GM19328 (cell line): ENCODE results near the gene IL15RA.
"Not testable (repeated sequence)": the region's sequence is repeated elsewhere in the genome, so short reads cannot be mapped to it uniquely, and the experiment has no call there.

Source experiments
- ATAC-seq: cut with Tn5 transposase; IDR thresholded peaks from one replicate; pipeline ENCODE4 v1.9.1; 2021; ENCODE audit warnings: mild to moderate bottlenecking, moderate library complexity; ENCODE audit not compliant: unreplicated experiment

IL15RA gene

DNA sequence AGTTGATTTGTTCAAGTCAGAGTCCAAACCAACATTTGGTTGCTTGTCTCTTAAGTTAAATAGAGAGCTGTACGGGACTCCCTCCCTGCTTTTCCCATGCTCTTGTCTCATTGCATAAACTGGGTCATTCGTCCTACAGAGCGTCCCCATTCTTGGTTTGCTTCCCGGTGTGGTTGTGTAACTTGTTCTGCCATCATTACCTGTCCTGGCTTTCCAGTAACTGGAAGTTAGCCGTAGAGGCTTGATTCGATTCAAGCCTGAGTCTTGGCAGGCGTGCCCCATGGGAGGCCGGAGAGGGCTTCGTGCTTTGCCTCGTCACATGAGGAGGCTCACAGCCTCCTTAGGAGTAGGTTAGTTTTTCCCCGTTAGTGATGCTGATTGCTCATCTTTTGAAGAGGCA lies 47.1 kb downstream of the IL15RA start:
- ATAC-seq, result no peak

DNA sequence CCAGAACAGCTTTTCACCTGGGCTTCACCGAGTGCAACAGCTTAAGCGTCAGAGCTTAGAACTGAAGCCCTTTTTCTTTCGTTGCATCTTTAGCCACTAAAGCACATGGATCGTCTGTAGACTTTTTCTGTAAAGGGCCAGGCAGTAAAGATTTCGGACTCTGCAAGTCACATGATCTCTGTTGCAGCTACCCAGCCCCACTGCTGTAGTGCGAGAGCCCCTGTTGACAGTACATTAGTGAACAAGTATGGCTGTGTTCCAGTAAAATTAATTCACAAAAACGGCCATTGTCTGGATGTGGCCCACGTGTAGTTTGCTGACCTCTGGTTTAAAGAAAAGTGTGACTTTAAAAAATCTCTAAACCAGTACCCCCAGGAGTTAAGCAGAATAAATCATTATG lies 47.9 kb downstream of the IL15RA start:
- no peak for ATAC-seq

GRCh38 chr10:5927306-5927705 lies 50.0 kb downstream of the IL15RA start:
- no peak for ATAC-seq

DNA sequence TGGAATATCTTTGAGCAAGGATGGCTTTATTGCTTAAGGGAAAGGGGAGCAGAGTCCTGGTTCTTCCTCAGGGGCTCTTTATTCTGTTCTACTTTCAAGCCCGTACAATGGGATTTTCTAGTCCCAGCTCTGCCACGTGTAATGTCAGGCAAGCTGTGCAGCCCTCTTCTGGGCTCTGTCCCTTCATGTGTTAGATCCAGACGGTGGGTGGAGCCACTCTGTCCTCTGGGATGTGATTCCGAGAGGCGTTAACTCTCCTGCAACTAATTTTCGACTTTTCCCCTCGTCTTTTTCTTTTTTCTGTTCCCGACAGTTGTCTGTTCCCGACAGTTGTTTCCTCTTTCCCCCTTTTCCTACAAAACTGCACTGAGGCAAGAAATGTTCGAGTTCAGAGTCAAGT lies 52.5 kb downstream of the IL15RA start:
- ATAC-seq, result no peak

DNA sequence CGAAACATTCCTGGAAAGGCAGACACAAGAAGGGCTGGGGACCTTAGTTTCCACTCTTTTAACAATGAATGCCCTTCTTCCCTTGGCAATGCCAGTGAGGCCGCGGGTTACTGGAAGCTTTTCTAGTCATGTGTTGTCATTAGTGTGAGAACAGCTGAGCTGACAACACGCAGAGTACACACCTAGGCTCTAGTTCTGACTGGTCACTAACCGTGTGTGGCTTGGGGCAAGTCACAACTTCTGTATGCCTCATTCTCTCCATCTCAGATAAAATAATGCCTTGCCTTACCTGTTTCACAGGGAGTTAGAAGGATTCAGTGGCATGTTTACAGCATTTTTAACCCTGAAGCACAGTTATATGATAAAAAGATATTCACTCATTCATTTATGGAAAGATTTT lies 55.6 kb downstream of the IL15RA start:
- no peak for ATAC-seq

- ATAC-seq, result no peak
Measured at GRCh38 chr10:5919568-5919967, 57.8 kb downstream of the IL15RA start.

GRCh38 chr10:5918763-5919162 lies 58.6 kb downstream of the IL15RA start:
- no peak for ATAC-seq

DNA sequence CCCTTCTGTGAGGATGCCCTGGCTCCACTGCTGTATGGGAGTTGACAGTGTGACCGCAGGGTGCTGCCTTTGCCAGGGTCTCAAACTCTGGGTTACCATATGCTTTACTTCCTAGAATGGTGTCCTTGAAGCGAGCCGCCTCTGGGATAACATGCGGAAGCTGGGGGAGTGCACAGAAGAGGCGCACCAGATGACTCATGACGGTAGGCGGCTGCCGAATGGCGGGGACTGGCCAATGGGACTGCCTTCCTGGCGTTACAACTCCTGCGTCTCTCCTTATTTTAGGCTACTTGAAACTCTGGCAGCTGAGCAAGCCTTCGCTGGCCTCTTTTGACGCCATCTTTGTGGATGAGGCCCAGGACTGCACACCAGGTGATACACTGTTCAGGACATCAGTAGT lies 60.0 kb downstream of the IL15RA start:
- no peak for ATAC-seq

DNA sequence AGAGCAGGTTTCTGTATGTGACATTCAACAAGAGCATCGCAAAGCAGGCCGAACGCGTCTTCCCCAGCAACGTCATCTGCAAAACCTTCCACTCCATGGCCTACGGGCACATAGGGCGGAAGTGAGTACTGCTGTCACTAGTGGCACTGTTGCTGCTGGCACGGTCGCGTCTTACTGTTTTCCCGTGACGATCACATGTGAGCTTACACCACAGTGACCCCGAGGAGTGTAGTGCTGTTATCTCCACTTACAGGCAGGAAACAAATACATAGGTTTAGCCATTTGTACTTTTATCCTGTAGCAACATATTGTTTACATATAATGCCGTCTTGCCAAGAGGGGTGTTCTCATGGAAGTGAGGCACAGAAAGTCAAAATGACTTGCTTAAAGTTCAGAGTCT lies 61.9 kb downstream of the IL15RA start:
- ATAC-seq, result no peak

DNA sequence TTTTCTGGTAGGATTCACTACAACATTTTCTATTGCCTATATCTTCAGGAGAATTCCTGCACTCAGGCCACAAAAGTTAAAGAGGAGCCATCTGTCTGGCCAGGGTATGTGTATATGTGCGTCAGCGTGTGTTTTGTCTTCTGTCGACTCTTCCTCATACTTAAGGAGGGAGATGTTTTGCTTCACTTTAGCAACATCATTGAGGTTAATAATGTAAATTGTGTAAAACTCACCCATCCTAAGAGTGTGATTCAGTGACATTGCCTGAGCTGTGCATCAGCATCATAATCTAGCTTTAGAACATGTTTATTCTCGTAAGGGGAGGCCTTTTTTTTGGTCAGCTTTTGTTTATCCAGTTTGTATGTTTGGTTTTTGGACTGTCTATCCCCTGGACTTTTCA lies 63.6 kb downstream of the IL15RA start:
- ATAC-seq, result no peak

- no peak for ATAC-seq
Measured at GRCh38 chr10:5911670-5912069, 65.7 kb downstream of the IL15RA start.

DNA sequence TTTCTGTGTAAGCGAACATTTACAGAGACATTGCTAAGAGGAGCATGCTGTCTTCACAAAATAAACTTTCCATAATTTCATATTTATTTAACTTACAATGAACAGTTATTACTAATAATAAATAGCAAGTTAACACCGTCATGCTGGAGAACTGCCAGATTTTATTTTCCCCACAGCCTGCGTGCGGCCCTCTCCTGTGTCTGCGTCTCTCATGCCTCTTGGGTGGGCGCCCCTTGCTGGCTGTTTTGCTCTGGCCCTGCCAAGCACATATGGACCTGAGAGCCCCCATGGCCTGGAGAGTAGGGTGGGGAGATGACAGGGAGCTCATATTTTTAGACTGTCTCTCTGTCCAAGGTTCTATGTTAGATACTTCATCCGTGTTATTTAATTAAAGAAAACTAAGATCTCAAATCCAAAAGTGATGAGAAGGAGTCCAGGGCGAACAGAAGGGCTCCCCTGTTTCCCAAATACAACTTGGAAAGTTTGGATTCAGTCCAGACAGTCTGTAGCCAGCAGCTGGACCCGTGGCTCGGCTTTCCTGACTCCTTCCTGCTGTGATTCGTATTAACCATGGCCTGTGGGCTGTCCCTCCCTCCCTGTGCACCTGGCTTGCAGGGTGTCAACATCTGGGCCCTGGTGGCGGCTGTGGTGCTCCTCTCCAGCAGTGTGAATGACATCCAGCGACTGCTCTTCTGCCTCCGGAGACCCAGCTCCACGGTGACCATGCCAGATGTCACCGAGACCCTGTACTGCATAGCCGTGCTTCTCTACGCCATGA lies 66.8 kb downstream of the IL15RA start:
- ATAC-seq, result no peak

DNA sequence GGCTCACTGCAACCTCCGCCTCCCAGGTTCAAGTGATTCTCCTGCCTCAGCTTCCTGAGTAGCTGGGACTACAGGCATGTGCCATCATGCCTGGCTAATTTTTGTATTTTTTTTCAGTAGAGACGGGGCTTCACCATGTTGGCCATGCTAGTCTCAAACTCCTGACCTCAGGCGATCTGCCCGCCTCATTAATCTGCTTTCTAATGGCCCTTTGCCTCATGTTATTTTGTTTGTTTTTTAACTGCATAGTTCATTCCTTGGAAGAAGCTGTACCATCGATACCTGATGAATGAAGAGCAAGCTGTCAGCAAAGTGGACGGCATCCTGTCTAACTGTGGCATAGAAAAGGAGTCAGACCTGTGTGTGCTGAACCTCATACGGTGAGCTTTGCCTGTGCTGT lies 68.7 kb downstream of the IL15RA start:
- not testable (repeated sequence) for ATAC-seq

GRCh38 chr10:5906651-5907050 lies 70.7 kb downstream of the IL15RA start:
- ATAC-seq, result no peak

DNA sequence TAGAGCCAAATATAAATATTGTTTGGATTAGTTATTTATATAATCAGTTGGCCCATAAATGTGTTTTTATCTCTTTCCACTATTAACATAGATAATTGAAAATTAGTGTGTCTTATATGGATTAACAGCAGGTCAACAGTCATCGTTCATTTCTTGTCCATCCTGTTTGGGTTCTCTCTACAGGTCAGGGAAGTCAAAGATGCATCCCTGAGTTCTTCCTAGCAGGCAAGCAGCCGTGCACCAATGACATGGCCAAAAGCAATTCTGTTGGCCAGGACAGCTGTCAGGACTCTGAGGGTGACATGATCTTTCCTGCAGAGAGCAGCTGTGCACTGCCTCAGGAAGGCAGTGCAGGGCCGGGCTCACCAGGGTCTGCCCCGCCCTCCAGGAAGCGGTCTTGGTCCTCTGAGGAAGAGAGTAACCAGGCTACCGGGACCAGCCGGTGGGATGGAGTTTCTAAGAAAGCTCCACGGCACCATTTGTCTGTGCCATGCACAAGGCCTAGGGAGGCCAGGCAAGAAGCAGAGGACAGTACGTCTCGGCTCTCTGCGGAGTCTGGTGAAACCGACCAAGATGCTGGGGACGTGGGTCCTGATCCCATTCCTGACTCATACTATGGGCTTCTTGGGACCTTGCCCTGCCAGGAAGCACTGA lies 71.4 kb downstream of the IL15RA start:
- no peak for ATAC-seq

DNA sequence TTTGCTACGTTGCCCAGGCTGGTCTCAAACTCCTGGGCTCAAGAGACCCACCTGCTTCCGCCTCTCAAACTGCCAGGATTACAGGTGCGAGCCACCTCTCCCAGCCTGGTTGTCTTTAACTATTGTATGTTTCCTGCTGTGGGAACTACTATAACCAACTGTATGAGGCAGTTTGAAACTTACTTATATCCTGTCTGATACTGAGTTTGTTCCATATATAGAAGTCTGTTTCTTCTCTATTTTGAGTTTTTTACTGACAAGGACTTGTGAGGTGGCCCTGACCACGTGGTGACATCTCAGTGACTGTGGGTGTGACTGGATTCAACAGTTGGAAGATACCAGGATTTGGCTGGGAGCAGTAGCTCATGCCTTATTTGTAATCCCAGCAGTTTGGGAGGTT lies 73.1 kb downstream of the IL15RA start:
- peak; percentile 94 for ATAC-seq

DNA sequence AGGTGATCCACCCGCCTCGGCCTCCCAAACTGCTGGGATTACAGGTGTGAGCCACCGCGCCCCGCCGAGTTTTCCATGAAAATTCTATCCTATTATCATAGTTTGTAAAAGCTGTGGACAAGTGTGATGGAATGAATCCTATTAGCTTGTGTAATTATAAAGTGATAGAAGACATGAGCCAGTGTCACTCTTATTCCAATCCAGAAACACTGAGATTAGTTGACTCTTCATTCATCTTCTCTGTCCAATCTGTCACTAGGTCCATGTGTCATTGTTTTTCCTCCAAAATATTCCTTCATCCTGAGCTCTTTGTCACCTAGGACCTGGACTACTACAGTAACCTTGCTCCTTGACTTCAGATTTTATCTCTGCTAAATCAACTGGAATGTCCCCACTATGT lies 73.8 kb downstream of the IL15RA start:
- ATAC-seq, result no peak

DNA sequence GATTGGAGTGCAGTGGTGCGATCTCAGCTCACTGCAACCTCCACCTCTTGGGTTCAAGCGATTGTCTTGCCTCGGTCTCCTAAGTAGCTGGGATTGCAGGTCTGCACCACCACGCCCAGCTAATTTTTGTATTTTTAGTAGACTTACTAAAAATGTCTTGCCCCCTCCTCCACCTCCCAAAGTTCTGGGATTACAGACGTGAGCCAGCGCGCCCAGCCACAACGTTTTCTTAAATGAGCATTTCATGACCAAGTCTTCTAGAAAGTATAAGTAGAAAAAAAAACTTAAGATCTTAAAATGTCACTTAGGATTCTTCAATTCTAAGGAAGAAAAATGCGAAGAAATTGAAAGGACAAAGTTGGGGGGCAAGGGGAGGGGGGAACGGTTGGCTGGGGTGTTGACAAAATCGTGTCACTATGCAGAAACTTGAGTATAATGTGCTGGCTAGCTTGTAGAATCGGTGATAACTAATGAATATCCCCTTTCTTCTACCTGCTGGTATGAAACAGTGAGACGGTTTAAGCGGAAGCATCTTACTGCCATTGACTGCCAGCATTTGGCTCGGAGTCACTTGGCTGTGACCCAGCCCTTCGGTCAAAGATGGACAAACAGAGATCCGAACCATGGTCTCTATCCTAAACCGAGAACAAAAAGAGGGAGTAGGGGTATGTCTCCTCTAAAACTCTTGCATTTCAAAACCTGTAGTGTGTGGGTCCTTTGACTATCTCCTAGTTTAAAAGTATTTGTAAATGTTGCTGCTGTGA lies 74.7 kb downstream of the IL15RA start:
- no peak for ATAC-seq
